T-helper 1 cell (primary cell): Measurements from ENCODE around the gene HRH2.
"Not testable (repeated sequence)": the region's sequence is repeated elsewhere in the genome, so short reads cannot be mapped to it uniquely, and the experiment has no call there.

Experiments used
- DNase-seq, 5 donors: peaks; one replicate each; pipeline ENCODE4 v3.0.0-alpha.2; 2012 to 2020
- total RNA-seq, 4 donors: gene quantifications; one replicate each; lab custom pipeline; 2026; lab: John Stamatoyannopoulos, UW

Gene HRH2, protein sequence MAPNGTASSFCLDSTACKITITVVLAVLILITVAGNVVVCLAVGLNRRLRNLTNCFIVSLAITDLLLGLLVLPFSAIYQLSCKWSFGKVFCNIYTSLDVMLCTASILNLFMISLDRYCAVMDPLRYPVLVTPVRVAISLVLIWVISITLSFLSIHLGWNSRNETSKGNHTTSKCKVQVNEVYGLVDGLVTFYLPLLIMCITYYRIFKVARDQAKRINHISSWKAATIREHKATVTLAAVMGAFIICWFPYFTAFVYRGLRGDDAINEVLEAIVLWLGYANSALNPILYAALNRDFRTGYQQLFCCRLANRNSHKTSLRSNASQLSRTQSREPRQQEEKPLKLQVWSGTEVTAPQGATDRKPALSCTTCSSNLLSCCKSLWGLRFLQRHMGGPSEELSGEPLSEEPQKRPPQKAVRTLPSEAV
- total RNA-seq: 4.9 to 12.7 (median 7.3) reads per million in 4 donors

- DNase-seq: peak in 3 of 5 donors; percentile 8 to 73 (median 25)
Measured at GRCh38 chr5:175657593-175658271, at the start of gene HRH2. HRH2 (plus strand) TSS chr5:175658071; CDS start chr5:175683234, 25,163 bp downstream.

DNA sequence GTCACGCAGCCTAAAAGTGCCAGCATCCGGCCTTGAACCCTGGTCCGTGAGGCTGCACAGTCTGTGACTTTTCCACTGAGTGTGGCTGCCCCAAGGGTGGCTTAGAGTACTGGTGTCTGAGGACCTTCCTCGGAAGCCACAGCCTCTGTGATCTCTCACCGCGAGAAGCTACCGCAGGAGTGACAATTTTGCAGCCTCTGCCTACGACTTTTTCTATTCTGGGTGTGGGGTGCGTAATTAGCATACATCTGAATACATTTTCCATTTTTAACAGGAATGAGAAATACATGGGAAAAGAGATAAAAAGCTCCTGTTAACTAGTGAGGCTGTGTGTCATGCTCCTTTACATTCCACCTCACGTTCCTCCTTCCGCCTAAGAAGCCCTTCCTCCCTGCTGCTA lies 48.3 kb upstream of the HRH2 start:
- DNase-seq: no peak

GRCh38 chr5:175610381-175610780 lies 47.5 kb upstream of the HRH2 start:
- no peak for DNase-seq

DNA sequence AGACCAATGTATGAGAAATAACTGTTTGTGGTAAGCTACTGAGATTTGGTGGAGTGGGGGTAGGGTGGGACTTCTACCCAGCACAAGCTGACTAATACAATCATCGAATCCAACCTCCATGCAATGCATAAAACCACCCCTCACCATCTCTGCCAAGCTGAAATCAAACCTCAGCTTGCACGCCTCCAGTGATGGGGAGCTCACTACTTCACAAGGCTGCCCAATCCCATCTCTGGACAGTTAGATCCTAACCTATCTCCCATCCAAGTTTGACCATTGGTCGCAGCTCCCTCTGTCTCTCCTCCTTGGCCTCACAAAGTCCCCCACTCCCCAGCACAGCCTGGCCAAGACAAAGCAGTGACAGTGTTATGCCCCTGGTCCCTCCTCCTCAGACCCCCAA lies 47.0 kb upstream of the HRH2 start:
- no peak for DNase-seq

GRCh38 chr5:175614223-175614815 lies 43.6 kb upstream of the HRH2 start:
- DNase-seq: no peak

- no peak for DNase-seq
Measured at GRCh38 chr5:175614861-175615260, 43.0 kb upstream of the HRH2 start.

- DNase-seq: no peak
Measured at GRCh38 chr5:175616083-175616482, 41.8 kb upstream of the HRH2 start.

DNA sequence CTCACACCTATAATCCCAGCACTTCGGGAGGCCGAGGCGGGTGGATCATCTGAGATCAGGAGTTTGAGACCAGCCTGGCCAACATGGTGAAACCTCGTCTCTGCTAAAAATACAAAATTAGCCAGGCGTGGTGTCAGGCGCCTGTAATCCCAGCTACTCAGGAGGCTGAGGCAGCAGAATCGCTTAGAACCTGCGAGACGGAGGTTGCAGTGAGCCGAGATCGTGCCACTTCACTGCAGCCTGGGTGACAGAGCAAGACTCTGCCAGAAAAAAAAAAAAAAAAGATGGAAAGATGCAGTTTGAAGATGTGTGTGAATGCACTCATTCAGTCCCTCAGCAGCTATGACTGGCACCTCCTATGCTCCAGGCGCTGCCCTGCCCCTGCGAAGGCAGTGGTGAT lies 41.3 kb upstream of the HRH2 start:
- DNase-seq: not testable (repeated sequence)

DNA sequence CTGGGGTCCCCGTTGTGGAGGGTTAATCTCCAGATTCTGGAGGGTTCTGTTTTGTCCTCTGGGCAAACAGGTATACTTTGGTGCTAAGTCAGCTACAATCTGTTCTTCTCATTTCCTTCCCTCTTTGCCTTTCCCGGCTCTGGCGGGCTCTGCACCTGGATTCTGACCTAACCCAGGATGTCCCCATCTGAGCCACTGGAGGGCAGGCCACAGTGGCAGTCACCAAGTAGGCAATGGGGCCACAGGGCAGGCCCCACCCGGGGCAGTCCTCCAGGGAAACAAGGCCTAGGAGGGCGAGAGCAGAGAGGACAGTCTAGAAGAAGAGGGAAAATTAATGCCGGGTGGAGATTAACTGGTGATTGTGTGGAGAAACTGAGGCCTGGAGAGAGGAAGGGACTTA lies 40.4 kb upstream of the HRH2 start:
- DNase-seq: no peak

GRCh38 chr5:175620527-175620926 lies 37.3 kb upstream of the HRH2 start:
- no peak for DNase-seq

DNA sequence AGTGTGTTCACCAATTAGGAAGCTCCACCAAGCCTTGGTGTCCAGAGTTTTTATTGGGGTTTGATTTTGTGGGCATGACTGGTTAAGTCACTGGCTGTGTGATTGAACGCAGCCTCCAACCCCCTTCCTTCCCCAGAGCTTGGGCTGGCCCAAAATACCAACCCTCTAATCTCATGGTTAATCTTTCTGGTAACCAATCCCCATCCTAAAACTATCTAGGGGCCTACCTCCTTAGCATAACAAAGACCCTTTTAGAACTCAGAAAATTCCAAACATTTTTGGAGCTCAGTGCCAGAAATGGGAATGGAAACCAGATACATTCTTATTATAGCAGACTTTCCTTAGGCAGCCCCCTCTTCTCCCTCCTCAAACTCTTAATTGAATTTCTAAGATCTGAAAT lies 35.9 kb upstream of the HRH2 start:
- DNase-seq: no peak

- no peak for DNase-seq
Measured at GRCh38 chr5:175623088-175623487, 34.8 kb upstream of the HRH2 start.

GRCh38 chr5:175624316-175624715 lies 33.6 kb upstream of the HRH2 start:
- no peak for DNase-seq

- DNase-seq: no peak
Measured at GRCh38 chr5:175627005-175627404, 30.9 kb upstream of the HRH2 start.

- no peak for DNase-seq
Measured at GRCh38 chr5:175627739-175628138, 30.1 kb upstream of the HRH2 start.

GRCh38 chr5:175628668-175629067 lies 29.2 kb upstream of the HRH2 start:
- DNase-seq: no peak

DNA sequence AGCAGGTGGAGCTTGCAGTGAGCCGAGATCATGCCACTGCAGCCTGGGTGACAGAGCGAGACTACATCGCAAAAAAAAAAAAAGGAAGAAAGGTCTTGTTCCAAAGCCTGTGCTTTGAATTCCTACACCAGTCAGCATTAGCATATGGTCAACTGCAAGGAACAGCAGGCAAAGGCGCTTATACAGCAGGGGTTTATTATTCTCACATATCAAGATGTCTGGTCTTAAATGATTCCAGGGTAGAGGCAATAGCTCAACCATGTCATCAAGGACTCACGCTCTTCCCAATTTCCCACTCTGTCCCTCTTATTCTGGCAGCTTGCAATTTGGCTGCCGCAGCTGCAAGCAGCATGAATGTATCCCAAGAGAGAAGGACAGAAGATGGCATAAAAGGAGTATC lies 28.6 kb upstream of the HRH2 start:
- no peak for DNase-seq

- DNase-seq: no peak
Measured at GRCh38 chr5:175629793-175630192, 28.1 kb upstream of the HRH2 start.

DNA sequence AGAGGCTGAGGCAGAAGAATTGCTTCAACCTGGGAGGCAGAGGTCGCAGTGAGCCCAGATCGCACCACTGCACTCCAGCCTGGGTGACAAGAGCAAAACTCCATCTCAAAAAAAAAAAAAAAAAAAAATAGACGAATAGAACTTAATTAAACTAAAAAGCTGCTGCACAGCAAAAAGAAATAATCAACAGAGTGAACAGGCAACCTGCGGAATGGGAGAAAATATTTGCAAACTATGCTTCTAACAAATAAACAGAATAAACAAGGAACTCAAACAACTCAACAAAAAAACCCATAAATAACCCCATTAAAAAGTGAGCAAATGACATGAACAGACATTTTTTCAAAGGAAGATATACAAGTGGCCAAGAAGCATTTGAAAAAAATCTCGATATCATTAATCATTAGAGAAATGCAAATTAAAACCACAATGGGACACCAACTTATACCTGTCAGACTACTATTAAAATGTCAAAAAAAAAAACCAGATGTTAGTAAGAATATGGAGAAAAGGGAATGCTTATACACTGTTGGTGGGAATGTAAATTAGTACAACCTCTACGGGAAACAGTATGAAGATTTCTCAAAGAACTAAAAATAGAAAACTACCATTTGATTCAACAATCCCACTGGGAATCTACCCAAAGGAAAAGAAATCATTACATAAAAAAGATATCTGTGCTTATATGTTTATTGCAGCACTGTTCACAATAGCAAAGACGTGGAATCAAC lies 21.9 kb upstream of the HRH2 start:
- DNase-seq: no peak

DNA sequence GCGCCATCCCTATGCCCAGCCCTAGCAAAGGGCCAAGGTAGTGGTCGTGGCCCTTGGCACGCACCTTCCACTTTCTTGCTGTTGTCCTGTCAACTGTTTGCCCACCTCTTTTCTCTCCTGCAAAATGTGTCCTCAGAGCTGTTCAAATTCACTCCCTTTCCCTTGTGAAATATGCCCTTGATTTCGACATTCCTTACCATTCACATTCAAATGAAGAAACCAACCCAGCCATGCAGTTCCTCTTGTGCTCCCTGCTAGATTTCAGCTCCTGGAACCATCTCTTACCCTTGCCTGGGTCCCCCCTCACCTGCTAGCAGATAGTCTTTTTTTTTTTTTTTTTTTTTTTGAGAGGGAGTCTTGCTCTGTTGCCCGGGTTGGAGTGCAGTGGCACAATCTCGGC lies 19.6 kb upstream of the HRH2 start:
- DNase-seq: no peak

DNA sequence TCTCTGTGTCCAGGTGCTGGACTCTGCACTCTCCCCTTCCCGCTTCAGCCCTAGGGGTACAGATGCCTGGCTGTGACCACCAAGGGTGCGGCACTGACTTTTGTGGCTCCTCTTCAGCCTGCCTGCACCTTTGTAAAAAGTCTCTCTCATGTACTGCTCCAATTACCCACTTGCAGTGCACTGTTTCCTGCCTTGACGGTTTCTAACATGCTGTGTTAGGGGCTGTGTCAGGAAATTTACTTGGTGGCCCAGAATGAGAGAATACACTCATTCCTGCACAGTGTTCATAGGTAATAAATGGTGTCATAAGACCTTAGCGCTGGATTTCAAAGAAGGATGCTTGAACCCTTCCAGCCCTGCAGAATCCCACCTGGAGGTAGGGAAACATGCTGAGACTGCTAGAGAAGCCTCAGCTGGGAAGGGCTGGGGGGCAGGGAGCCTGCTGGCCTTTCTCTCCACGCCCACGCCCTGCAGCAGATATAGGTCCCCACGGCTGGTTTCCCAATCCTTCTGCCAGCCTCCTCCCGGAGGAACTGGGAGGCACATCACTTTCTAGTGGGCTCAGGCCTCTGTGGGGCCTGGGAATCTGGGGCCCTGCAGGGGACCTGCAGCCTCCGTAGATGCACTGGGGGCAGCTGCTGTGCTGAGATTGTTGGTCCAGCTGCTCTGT lies 17.6 kb upstream of the HRH2 start:
- DNase-seq: no peak

DNA sequence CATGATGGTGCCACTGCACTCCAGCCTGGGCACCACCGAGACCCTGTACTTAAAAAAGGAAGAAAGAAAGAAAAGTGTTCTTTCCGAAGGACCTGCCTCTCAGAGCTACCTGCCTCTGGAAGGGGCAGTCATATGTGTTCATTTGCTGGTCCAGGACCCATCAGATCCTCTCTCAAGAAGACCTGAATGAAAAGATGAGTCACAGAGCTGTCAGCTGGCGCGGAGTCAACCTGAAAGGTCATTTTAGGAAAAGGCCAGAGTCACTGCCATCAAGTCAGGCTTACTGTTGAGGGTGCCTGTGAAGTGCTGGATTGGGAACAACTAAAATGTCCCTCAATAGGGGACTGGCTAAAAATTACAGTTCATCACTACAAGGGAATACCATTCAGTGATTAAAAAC lies 14.9 kb upstream of the HRH2 start:
- no peak for DNase-seq

DNA sequence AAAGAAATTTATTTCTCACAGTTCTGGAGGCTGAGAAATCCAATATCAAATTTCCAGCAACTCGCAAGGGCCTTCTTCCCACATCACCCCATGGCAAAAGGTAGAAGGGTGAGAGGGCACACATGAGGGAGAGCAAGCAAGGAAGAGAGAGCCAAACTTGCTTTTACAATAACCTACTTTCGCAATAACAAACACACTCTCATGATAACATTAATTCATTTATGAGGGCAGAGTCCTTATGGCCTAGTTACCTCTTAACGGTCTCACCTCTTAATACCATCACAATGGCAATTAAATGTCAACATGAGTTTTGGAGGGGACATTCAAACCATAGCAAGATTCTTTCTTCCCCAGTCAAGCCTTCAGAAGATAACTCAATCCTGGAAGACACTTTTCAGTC lies 11.6 kb upstream of the HRH2 start:
- no peak for DNase-seq
